Measurements from ENCODE around the gene KIF21B. TPM values are rescaled to one million over a fixed set of nuclear protein-coding genes. Genes with fewer than 3 reads are reported as not detected.

Gene KIF21B
- total RNA-seq, 4 donors from 2014 or later = 1.2 to 1.9 (median 1.6) TPM

- no peaks in the 10 kb centered on the region for H3K4me1 ChIP-seq
- peaks cover 0 to 15% of the 10 kb centered on the region in 2 donors for H3K36me3 ChIP-seq
- no peak for ATAC-seq
- H3K27ac ChIP-seq = no peak overlapping the region
- 82 to 83% methylated on average over 5 to 12 of the region's 13 CpGs for WGBS, 2 donors (ENCODE audit: low coverage in 1 of 2)
- no peaks in the 10 kb centered on the region for H3K9me3 ChIP-seq
- no peaks in the 10 kb centered on the region for H3K27me3 ChIP-seq
- TF ChIP-seq CTCF (IDR thresholded peaks at IDR 0.05) = peak in 2 of 4 experiments; percentile 4 to 35
- no peak for TF ChIP-seq POLR2AphosphoS5 (IDR thresholded peaks at IDR 0.05)
- no peak for TF ChIP-seq POLR2A (IDR thresholded peaks at IDR 0.05)
- no peak for TF ChIP-seq EP300 (IDR thresholded peaks at IDR 0.05)
- no peak overlapping the region for H3K4me3 ChIP-seq
Observed at GRCh38 chr1:200979574-200980451, 43.7 kb downstream of the KIF21B start.

- ATAC-seq = no peak
- 80 to 93% methylated on average over 1 to 3 of the region's 16 CpGs for WGBS, 2 donors (ENCODE audit: low coverage in 1 of 2)
Observed at GRCh38 chr1:200977071-200977754, 46.3 kb downstream of the KIF21B start.

GRCh38 chr1:200976634-200977033, 46.9 kb downstream of the KIF21B start:
- H3K27ac ChIP-seq = no peak overlapping the region
- no peaks in the 10 kb centered on the region for H3K9me3 ChIP-seq
- H3K36me3 ChIP-seq = peaks cover 0 to 21% of the 10 kb centered on the region in 2 donors
- ATAC-seq = no peak
- no peak overlapping the region for H3K4me3 ChIP-seq
- H3K27me3 ChIP-seq = no peaks in the 10 kb centered on the region
- TF ChIP-seq EP300 (IDR thresholded peaks at IDR 0.05) (no peak), POLR2A (IDR thresholded peaks at IDR 0.05) (no peak), POLR2AphosphoS5 (IDR thresholded peaks at IDR 0.05) (no peak), CTCF (IDR thresholded peaks at IDR 0.05) (no peak)
- H3K4me1 ChIP-seq = peaks cover 0 to 8% (median 3%) of the 10 kb centered on the region in 3 donors
- WGBS, 2 donors (ENCODE audit: low coverage in 1 of 2) = 89% methylated on average over 3 of the region's 8 CpGs; no CpG with 5 or more reads in 1 of the 2 donors

More at GRCh38 chr1:200977071-200977754, 46.3 kb downstream of the KIF21B start:
- no peak overlapping the region for H3K4me3 ChIP-seq
- H3K4me1 ChIP-seq = peaks cover 0 to 3% (median 0%) of the 10 kb centered on the region in 3 donors
- H3K9me3 ChIP-seq = no peaks in the 10 kb centered on the region
- no peak for TF ChIP-seq EP300 (IDR thresholded peaks at IDR 0.05)
- H3K27me3 ChIP-seq = no peaks in the 10 kb centered on the region
- no peak overlapping the region for H3K27ac ChIP-seq
- H3K36me3 ChIP-seq = peaks cover 0 to 21% of the 10 kb centered on the region in 2 donors

GRCh38 chr1:200975458-200975857, 48.1 kb downstream of the KIF21B start:
- TF ChIP-seq POLR2AphosphoS5 (IDR thresholded peaks at IDR 0.05) (no peak), POLR2A (IDR thresholded peaks at IDR 0.05) (no peak), EP300 (IDR thresholded peaks at IDR 0.05) (no peak), CTCF (IDR thresholded peaks at IDR 0.05) (no peak)
- Histone ChIP-seq H3K4me3 (no peak overlapping the region), H3K4me1 (peaks cover 0 to 10% (median 3%) of the 10 kb centered on the region in 3 donors), H3K27me3 (no peaks in the 10 kb centered on the region), H3K27ac (no peak overlapping the region), H3K9me3 (no peaks in the 10 kb centered on the region), H3K36me3 (peaks cover 0 to 14% of the 10 kb centered on the region in 2 donors)
- 100% methylated on average over 1 of the region's 13 CpGs; no CpG with 5 or more reads in 1 of the 2 donors for WGBS, 2 donors (ENCODE audit: low coverage in 1 of 2)
- no peak for ATAC-seq

GRCh38 chr1:200974711-200975110, 48.8 kb downstream of the KIF21B start:
- H3K27ac ChIP-seq = no peak overlapping the region
- no peaks in the 10 kb centered on the region for H3K27me3 ChIP-seq
- peaks cover 0 to 10% of the 10 kb centered on the region in 2 donors for H3K36me3 ChIP-seq
- TF ChIP-seq CTCF (IDR thresholded peaks at IDR 0.05) = no peak
- no peak for TF ChIP-seq POLR2AphosphoS5 (IDR thresholded peaks at IDR 0.05)
- TF ChIP-seq EP300 (IDR thresholded peaks at IDR 0.05) = no peak
- TF ChIP-seq POLR2A (IDR thresholded peaks at IDR 0.05) = no peak
- 100% methylated on average over 1 of the region's 12 CpGs; no CpG with 5 or more reads in 1 of the 2 donors for WGBS, 2 donors (ENCODE audit: low coverage in 1 of 2)
- no peaks in the 10 kb centered on the region for H3K9me3 ChIP-seq
- no peak for ATAC-seq
- H3K4me3 ChIP-seq = no peak overlapping the region
- peaks cover 0 to 10% (median 3%) of the 10 kb centered on the region in 3 donors for H3K4me1 ChIP-seq
